Measurements from ENCODE around the gene RPRML.
"Not testable (repeated sequence)": the region's sequence is repeated elsewhere in the genome, so short reads cannot be mapped to it uniquely, and the experiment has no call there.

RPRML gene

GRCh38 chr17:46979147-46979863, at the start of gene RPRML:
RPRML (minus strand) TSS chr17:46979253; CDS start chr17:46979007, 246 bp downstream.
- DNase-seq (ENCODE audit: low read depth in 2 of 2): peak; percentile 11 to 13

GRCh38 chr17:47016966-47017365, 37.9 kb upstream of the RPRML start:
- not testable (repeated sequence) for DNase-seq (ENCODE audit: low read depth in 2 of 2)

- no peak for DNase-seq (ENCODE audit: low read depth in 2 of 2)
These were observed 34.3 kb upstream of the RPRML start for GRCh38 chr17:47013341-47013740.

- DNase-seq (ENCODE audit: low read depth in 2 of 2): no peak
These were observed 33.4 kb upstream of the RPRML start for GRCh38 chr17:47012457-47012856.

- no peak for DNase-seq (ENCODE audit: low read depth in 2 of 2)
These were observed 30.9 kb upstream of the RPRML start for GRCh38 chr17:47009759-47010594.

- DNase-seq (ENCODE audit: low read depth in 2 of 2): no peak
These were observed 25.9 kb upstream of the RPRML start for GRCh38 chr17:47004906-47005305.

GRCh38 chr17:47003864-47004263, 24.8 kb upstream of the RPRML start:
- DNase-seq (ENCODE audit: low read depth in 2 of 2): not testable (repeated sequence)

- DNase-seq (ENCODE audit: low read depth in 2 of 2): no peak
These were observed 17.0 kb upstream of the RPRML start for GRCh38 chr17:46995841-46996571.

- DNase-seq (ENCODE audit: low read depth in 2 of 2): no peak
These were observed 15.9 kb upstream of the RPRML start for GRCh38 chr17:46994993-46995392.

- no peak for DNase-seq (ENCODE audit: low read depth in 2 of 2)
These were observed 12.6 kb upstream of the RPRML start for GRCh38 chr17:46991617-46992016.

GRCh38 chr17:46989637-46990431, 10.8 kb upstream of the RPRML start:
- DNase-seq (ENCODE audit: low read depth in 2 of 2): no peak

GRCh38 chr17:46987927-46988326, 8.9 kb upstream of the RPRML start:
- not testable (repeated sequence) for DNase-seq (ENCODE audit: low read depth in 2 of 2)

GRCh38 chr17:46986366-46986765, 7.3 kb upstream of the RPRML start:
- no peak for DNase-seq (ENCODE audit: low read depth in 2 of 2)

- no peak for DNase-seq (ENCODE audit: low read depth in 2 of 2)
These were observed 5.8 kb upstream of the RPRML start for GRCh38 chr17:46984892-46985291.

- DNase-seq (ENCODE audit: low read depth in 2 of 2): no peak
These were observed 5.3 kb upstream of the RPRML start for GRCh38 chr17:46984341-46984740.

GRCh38 chr17:46983782-46984181, 4.7 kb upstream of the RPRML start:
- no peak for DNase-seq (ENCODE audit: low read depth in 2 of 2)

- no peak for DNase-seq (ENCODE audit: low read depth in 2 of 2)
These were observed 3.5 kb upstream of the RPRML start for GRCh38 chr17:46982577-46982976.

GRCh38 chr17:46978489-46979146, 435 bp downstream of the RPRML start:
- DNase-seq (ENCODE audit: low read depth in 2 of 2): no peak

GRCh38 chr17:46977750-46978488, 1.1 kb downstream of the RPRML start:
- no peak for DNase-seq (ENCODE audit: low read depth in 2 of 2)

GRCh38 chr17:46977348-46977747, 1.7 kb downstream of the RPRML start:
- no peak for DNase-seq (ENCODE audit: low read depth in 2 of 2)

Measured in stimulated activated CD8-positive, alpha-beta memory T cell treated with anti-CD3 and anti-CD28 coated beads, Interleukin-15, amount 100 ng/mL, for 48 hours (primary cell).